ENCODE measurements around the gene TPH2. TPM values are rescaled to one million over a fixed set of nuclear protein-coding genes. Genes with fewer than 3 reads are reported as not detected.

The TPH2 gene
- total and polyA plus RNA-seq, 2 of the 4 experiments (the other 2 are of a cell fraction) = not detected

GRCh38 chr12:72011374-72011773 lies 72.7 kb downstream of the TPH2 start:
- dilution Hi-C loops (cut with HindIII; ENCODE audit: low sequenced_read_pairs, unreplicated experiment) = no loop called here
- H2BK15ac ChIP-seq (ENCODE audit: low read depth, low read length) = no peak overlapping the region
- BruUV-seq (replicated peaks) = no TSS peak
- no peaks in the 10 kb centered on the region for H3K36me3 ChIP-seq (ENCODE audit: control insufficient read depth, insufficient read depth, low read length)
- no peak for TF ChIP-seq USF2 (IDR thresholded peaks at IDR 0.05; ENCODE audit: low read depth, low read length)
- no peak for TF ChIP-seq CHD1 (IDR thresholded peaks at IDR 0.05; ENCODE audit: low read depth, low read length)
- intact Hi-C loops (cut with micrococcal nuclease) = loop anchor here (10.0 kb wide), 1 partner anchor 333 kb away; no protein-coding TSS in a partner anchor
- no peak overlapping the region; the same call in 1 of the 2 replicates for H3K14ac ChIP-seq (replicated peaks; ENCODE audit: low read depth, low read length)
- no peak overlapping the region for H2AFZ ChIP-seq (replicated peaks; ENCODE audit: low read length, poor library complexity)
- H4K91ac ChIP-seq (ENCODE audit: insufficient read depth, low read depth, low read length) = no peak overlapping the region
- no peaks in the 10 kb centered on the region for H3K9me3 ChIP-seq (ENCODE audit: control insufficient read depth, insufficient read depth, low read length)
- H3K4me2 ChIP-seq (ENCODE audit: low read depth, low read length) = no peak overlapping the region
- H3K79me1 ChIP-seq (ENCODE audit: low read depth in 1 of 2, low read length in 2 of 2) = no peaks in the 10 kb centered on the region
- no peak overlapping the region for H2AK5ac ChIP-seq (ENCODE audit: low read depth, low read length)
- in situ Hi-C loops (cut with MboI; ENCODE audit: low sequenced_read_pairs) = no loop called here
- POLR2A ChIA-PET (ENCODE audit: unreplicated experiment) = no interaction called here
- WGBS, 2 experiments (ENCODE audit: extremely low coverage in 2 of 2, insufficient read length in 1 of 2) = no CpG with 5 or more reads among the region's 1 CpG
- CTCF ChIA-PET = no interaction called here
- H2BK5ac ChIP-seq (ENCODE audit: low read depth, low read length, poor library complexity, severe bottlenecking) = peak overlapping the region; percentile 70
- H3K4me1 ChIP-seq (ENCODE audit: control insufficient read depth, insufficient read depth, low read length) = peaks cover 4% of the 10 kb centered on the region; the same call in 1 of the 2 replicates
- H3K56ac ChIP-seq (ENCODE audit: extremely low read depth, insufficient read depth, low read length) = no peak overlapping the region
- no peak overlapping the region for H2BK120ac ChIP-seq (ENCODE audit: low read depth, low read length)
- peak overlapping the region; percentile 57; the same call in 1 of the 2 replicates for H3K18ac ChIP-seq (ENCODE audit: low read depth, low read length)
- ATAC-seq (ENCODE audit: low read depth) (no peak), DNase-seq (peak; percentile 7)
- H3K4me3 ChIP-seq (ENCODE audit: insufficient read depth, low read depth, low read length) = no peak overlapping the region
- H3K9me1 ChIP-seq (ENCODE audit: insufficient read depth, low read length) = no peaks in the 10 kb centered on the region
- H2AK9ac ChIP-seq (replicated peaks; ENCODE audit: low read depth, low read length, poor library complexity) = no peak overlapping the region
- H4K8ac ChIP-seq (ENCODE audit: low read depth in 2 of 2, low read length in 2 of 2) = no peak overlapping the region; a peak in 1 of 4 replicates
- H3K23ac ChIP-seq (ENCODE audit: low read depth, low read length) = no peak overlapping the region
- no peak overlapping the region for H3K9ac ChIP-seq (ENCODE audit: low read depth, low read length)
- H2BK20ac ChIP-seq (ENCODE audit: low read depth, low read length) = 0 out of 2 replicates have a peak overlapping the region, but pooled peaks have one; percentile 11
- H3K4ac ChIP-seq (ENCODE audit: low read depth, low read length) = no peak overlapping the region; the same call in 1 of the 2 replicates
- H3K27me3 ChIP-seq (ENCODE audit: control insufficient read depth, insufficient read depth, low read length) = peaks cover 5% of the 10 kb centered on the region
- no peaks in the 10 kb centered on the region for H4K20me1 ChIP-seq (ENCODE audit: insufficient read depth, low read length)
- no peak overlapping the region for H3K27ac ChIP-seq (ENCODE audit: insufficient read depth, low read length)
- H4K5ac ChIP-seq (ENCODE audit: low read depth, low read length) = no peak overlapping the region; the same call in 1 of the 2 replicates
